IMR-90 (cell line): Measurements from ENCODE around the gene DYNLL2. TPM values are rescaled to one million over a fixed set of nuclear protein-coding genes. Genes with fewer than 3 reads are reported as not detected.

Experiments used
- ATAC-seq: fragments of 200-7000 bp; cut with Tn5 transposase; 2 replicates; pipeline ENCODE4 v1.9.1; 2020; ENCODE audit warnings: low read depth, mild to moderate bottlenecking, moderate library complexity
- BruUV-seq: library from RNA; stranded (reverse); fragments of 400-500 nt; replicated peaks from 2 replicates; lab custom pipeline; 2021; lab: Mats Ljungman, UMichigan
- CTCF ChIA-PET: fragments of 300-600 bp; formaldehyde crosslinking; extraction: SDS; loops from one replicate; lab custom pipeline; 2021; ENCODE audit warnings: antibody characterized with exemption; lab: Yijun Ruan, JAX
- POLR2A ChIA-PET: fragments of 300-600 bp; sonication (Branson Sonifier 250); formaldehyde crosslinking; loops from one replicate; lab custom pipeline; 2022; ENCODE audit warnings: antibody characterized with exemption; ENCODE audit not compliant: unreplicated experiment; lab: Charles Lee
- DNase-seq: peaks from one replicate; pipeline ENCODE4 v3.0.0; 2013
- H2AFZ ChIP-seq: replicated peaks from 2 replicates; pipeline ENCODE3; 2013; ENCODE audit warnings: low read length, mild to moderate bottlenecking; ENCODE audit not compliant: poor library complexity
- H2AK5ac ChIP-seq: 2 replicates; pipeline ENCODE4 v1.6.1; 2013; ENCODE audit warnings: low read depth, low read length, inconsistent platforms
- H2AK9ac ChIP-seq: replicated peaks from 2 replicates; pipeline ENCODE3; 2013; ENCODE audit warnings: mild to moderate bottlenecking, low read depth, low read length, moderate library complexity; ENCODE audit not compliant: poor library complexity
- H2BK120ac ChIP-seq: 2 replicates; pipeline ENCODE4 v1.6.1; 2013; ENCODE audit warnings: low read depth, low read length, inconsistent platforms
- H2BK15ac ChIP-seq: 3 replicates; pipeline ENCODE4 v1.6.1; 2013; ENCODE audit warnings: low read depth, low read length, inconsistent platforms
- H2BK20ac ChIP-seq: 2 replicates; pipeline ENCODE4 v1.6.1; 2013; ENCODE audit warnings: low read depth, mild to moderate bottlenecking, inconsistent platforms, low read length, moderate library complexity
- H2BK5ac ChIP-seq: 2 replicates; pipeline ENCODE4 v1.6.1; 2013; ENCODE audit warnings: mild to moderate bottlenecking, low read depth, low read length, inconsistent platforms; ENCODE audit not compliant: poor library complexity, severe bottlenecking
- H3K14ac ChIP-seq: replicated peaks from 2 replicates; pipeline ENCODE4 v1.6.1; 2013; ENCODE audit warnings: low read depth, low read length, inconsistent platforms
- H3K18ac ChIP-seq: 2 replicates; pipeline ENCODE4 v1.6.1; 2013; ENCODE audit warnings: low read depth, low read length, control low read depth
- H3K23ac ChIP-seq: 2 replicates; pipeline ENCODE4 v1.6.1; 2013; ENCODE audit warnings: low read depth, low read length, inconsistent platforms
- H3K27ac ChIP-seq: 2 replicates; pipeline ENCODE4 v1.5.1; 2013; ENCODE audit warnings: mild to moderate bottlenecking, control low read depth, low read length; ENCODE audit not compliant: insufficient read depth
- H3K27me3 ChIP-seq: 2 replicates; pipeline ENCODE4 v1.6.1; 2013; ENCODE audit warnings: low read length; ENCODE audit not compliant: control insufficient read depth, insufficient read depth
- H3K36me3 ChIP-seq: 2 replicates; pipeline ENCODE4 v1.6.1; 2013; ENCODE audit warnings: low read length, mixed read lengths; ENCODE audit not compliant: control insufficient read depth, insufficient read depth
- H3K4ac ChIP-seq: 2 replicates; pipeline ENCODE4 v1.6.1; 2013; ENCODE audit warnings: low read depth, low read length, inconsistent platforms
- H3K4me1 ChIP-seq: 2 replicates; pipeline ENCODE4 v1.6.1; 2013; ENCODE audit warnings: low read length, mixed read lengths; ENCODE audit not compliant: control insufficient read depth, insufficient read depth
- H3K4me2 ChIP-seq: 2 replicates; pipeline ENCODE4 v1.6.1; 2013; ENCODE audit warnings: low read depth, mild to moderate bottlenecking, control low read depth, low read length, moderate library complexity
- H3K4me3 ChIP-seq: 2 replicates; pipeline ENCODE4 v1.5.1; 2013; ENCODE audit warnings: low read depth, mild to moderate bottlenecking, control low read depth, low read length, moderate library complexity; ENCODE audit not compliant: insufficient read depth
- H3K56ac ChIP-seq: 2 replicates; pipeline ENCODE4 v1.6.1; 2013; ENCODE audit warnings: low read length, inconsistent platforms; ENCODE audit not compliant: insufficient read depth; ENCODE audit errors: extremely low read depth
- H3K79me1 ChIP-seq, 2 experiments: 2 replicates each; pipeline ENCODE4 v1.6.1; 2013; ENCODE audit warnings: low read length in 2 of 2, inconsistent platforms in 1 of 2, low read depth in 1 of 2
- H3K9ac ChIP-seq: 2 replicates; pipeline ENCODE4 v1.6.1; 2013; ENCODE audit warnings: low read depth, low read length, control low read depth
- H3K9me1 ChIP-seq: 2 replicates; pipeline ENCODE4 v1.6.1; 2013; ENCODE audit warnings: low read length, inconsistent platforms; ENCODE audit not compliant: insufficient read depth
- H3K9me3 ChIP-seq: 2 replicates; pipeline ENCODE4 v1.6.1; 2013; ENCODE audit warnings: low read length; ENCODE audit not compliant: control insufficient read depth, insufficient read depth
- H4K20me1 ChIP-seq: 2 replicates; pipeline ENCODE4 v1.6.1; 2013; ENCODE audit warnings: low read length, inconsistent platforms; ENCODE audit not compliant: insufficient read depth
- H4K5ac ChIP-seq: 2 replicates; pipeline ENCODE4 v1.6.1; 2013; ENCODE audit warnings: mild to moderate bottlenecking, low read depth, low read length, control low read depth
- H4K8ac ChIP-seq, 2 experiments: 2 replicates each; pipeline ENCODE4 v1.6.1; 2013; ENCODE audit warnings: low read depth in 2 of 2, low read length in 2 of 2, control low read depth in 1 of 2, inconsistent platforms in 1 of 2
- H4K91ac ChIP-seq: 2 replicates; pipeline ENCODE4 v1.6.1; 2013; ENCODE audit warnings: low read depth, low read length, inconsistent platforms; ENCODE audit not compliant: insufficient read depth
- BHLHE40 ChIP-seq: fragments of 150-350 bp; IDR thresholded peaks from 2 replicates; pipeline ENCODE4 v1.6.1; 2016; ENCODE audit warnings: mild to moderate bottlenecking, low read depth, low read length
- CEBPB ChIP-seq: IDR thresholded peaks from 2 replicates; pipeline ENCODE4 v1.6.1; 2012; ENCODE audit warnings: low read depth, low read length, improper control_type of control experiment
- CTCF ChIP-seq: conservative IDR thresholded peaks from 2 replicates; pipeline ENCODE4 v1.5.1; 2012; ENCODE audit warnings: mild to moderate bottlenecking, low read depth, low read length, improper control_type of control experiment
- ELK1 ChIP-seq: fragments of 150-350 bp; IDR thresholded peaks from 2 replicates; pipeline ENCODE4 v1.6.1; 2016; ENCODE audit warnings: low read depth, mild to moderate bottlenecking, low read length, moderate library complexity, borderline replicate concordance
- FOS ChIP-seq: fragments of 150-350 bp; IDR thresholded peaks from 2 replicates; pipeline ENCODE4 v1.6.1; 2016; ENCODE audit warnings: low read depth, low read length
- MAFK ChIP-seq: IDR thresholded peaks from 2 replicates; pipeline ENCODE4 v1.6.1; 2012; ENCODE audit warnings: low read depth, low read length, improper control_type of control experiment
- MAZ ChIP-seq: IDR thresholded peaks from 2 replicates; pipeline ENCODE4 v1.6.1; 2012; ENCODE audit warnings: low read depth, mild to moderate bottlenecking, low read length, improper control_type of control experiment, moderate library complexity, borderline replicate concordance
- MXI1 ChIP-seq: IDR thresholded peaks from 2 replicates; pipeline ENCODE4 v1.6.1; 2012; ENCODE audit warnings: low read depth, mild to moderate bottlenecking, low read length, moderate library complexity, borderline replicate concordance
- NFE2L2 ChIP-seq: fragments of 150-350 bp; IDR thresholded peaks from 2 replicates; pipeline ENCODE4 v1.6.1; 2016; ENCODE audit warnings: low read depth, mild to moderate bottlenecking, low read length
- RAD21 ChIP-seq: IDR thresholded peaks from 2 replicates; pipeline ENCODE4 v1.6.1; 2012; ENCODE audit warnings: low read length, improper control_type of control experiment
- RCOR1 ChIP-seq: IDR thresholded peaks from 2 replicates; pipeline ENCODE4 v1.6.1; 2012; ENCODE audit warnings: mild to moderate bottlenecking, low read length, improper control_type of control experiment; ENCODE audit not compliant: insufficient replicate concordance
- RFX5 ChIP-seq: IDR thresholded peaks from 2 replicates; pipeline ENCODE4 v1.8.0; 2012; ENCODE audit warnings: low read depth, mild to moderate bottlenecking, low read length, moderate library complexity
- SMC3 ChIP-seq: fragments of 150-350 bp; IDR thresholded peaks from 2 replicates; pipeline ENCODE4 v1.6.1; 2016; ENCODE audit warnings: low read depth, mild to moderate bottlenecking, antibody characterized with exemption, low read length, moderate library complexity
- USF2 ChIP-seq: fragments of 150-350 bp; IDR thresholded peaks from 2 replicates; pipeline ENCODE4 v1.6.1; 2017; ENCODE audit warnings: mild to moderate bottlenecking, antibody characterized with exemption, low read length, low read depth
- WGBS, 2 experiments: methylation state at CpG; one replicate each; pipeline versions ENCODE4 v1.1.5 to v1.1.7; 2013; ENCODE audit warnings: missing lambda C conversion rate in 2 of 2; ENCODE audit not compliant: insufficient read length in 1 of 2; ENCODE audit errors: extremely low coverage in 2 of 2; 5-methylcytosine and 5-hydroxymethylcytosine counted together
- dilution Hi-C: fragments of 300-500 bp; cut with HindIII; formaldehyde crosslinking; loops from one replicate; pipeline ENCODE4 v1.14.3; 2018; ENCODE audit warnings: low sequenced_read_pairs; ENCODE audit not compliant: unreplicated experiment
- in situ Hi-C: fragments of 300-500 bp; cut with MboI; formaldehyde crosslinking; loops from 3 replicates; pipeline ENCODE4 v1.14.3; 2019; ENCODE audit warnings: low sequenced_read_pairs, inconsistent platforms, mixed read lengths
- intact Hi-C: fragments of 100-400 bp; cut with micrococcal nuclease; formaldehyde crosslinking; loops from 2 replicates; pipeline ENCODE4 v1.10.0; 2022
- polyA plus RNA-seq, 3 experiments: library from polyadenylated mRNA; depleted of rRNA; stranded (reverse); fragments of >200 nt; gene quantifications; 2 replicates each; pipeline ENCODE4 v1.2.3, GENCODE V29; 2012; ENCODE audit warnings: low replicate concordance in 1 of 3
- total RNA-seq: library from RNA; depleted of rRNA; stranded (reverse); fragments of >200 nt; gene quantifications from 2 replicates; pipeline ENCODE4 v1.2.3, GENCODE V29; 2012

Gene DYNLL2
- total and polyA plus RNA-seq, 2 of the 4 experiments (the other 2 are of a cell fraction), result 9.1 to 14.2 TPM

- POLR2A ChIA-PET, result interaction anchor here (0.6 to 0.7 kb wide), 3 partner anchors 59 to 903 kb away, joined by 3 to 5 read pairs (median 5); no protein-coding TSS in a partner anchor
- H3K9me1 ChIP-seq, result peaks cover 36% of the 10 kb centered on the region
- H4K5ac ChIP-seq, result no peak overlapping the region; the same call in 1 of the 2 replicates
- no peak overlapping the region for H3K18ac ChIP-seq
- no peak overlapping the region for H2BK5ac ChIP-seq
- peak overlapping the region; percentile 87 for H2AFZ ChIP-seq
- dilution Hi-C loops, result no loop called here
- H3K4ac ChIP-seq, result peak overlapping the region; percentile 76; the same call in 1 of the 2 replicates
- H2BK120ac ChIP-seq, result no peak overlapping the region
- peak overlapping the region; percentile 48 for H3K27ac ChIP-seq
- H3K23ac ChIP-seq, result peak overlapping the region; percentile 92
- H3K4me2 ChIP-seq, result peak overlapping the region; percentile 91
- H4K8ac ChIP-seq, result no peak overlapping the region
- H4K20me1 ChIP-seq, result peaks cover 54% of the 10 kb centered on the region
- peaks cover 14 to 55% of the 10 kb centered on the region in 2 experiments; a peak in 3 of 4 replicates for H3K79me1 ChIP-seq
- H3K9me3 ChIP-seq, result no peaks in the 10 kb centered on the region
- H3K36me3 ChIP-seq, result peaks cover 25% of the 10 kb centered on the region
- no peak for ATAC-seq
- H3K27me3 ChIP-seq, result peaks cover 6% of the 10 kb centered on the region
- peak overlapping the region; percentile 92 for H3K14ac ChIP-seq
- 0% methylated on average over 1 of the region's 7 CpGs; no CpG with 5 or more reads in 1 of the 2 experiments for WGBS, 2 experiments
- no peak overlapping the region; the same call in 1 of the 2 replicates for H3K56ac ChIP-seq
- no peak overlapping the region for H2BK20ac ChIP-seq
- H3K4me3 ChIP-seq, result peak overlapping the region; percentile 74
- in situ Hi-C loops, result no loop called here
- no peak overlapping the region for H2BK15ac ChIP-seq
- peaks cover 13% of the 10 kb centered on the region for H3K4me1 ChIP-seq
- no TSS peak for BruUV-seq
- H2AK5ac ChIP-seq, result peak overlapping the region; percentile 48; the same call in 1 of the 2 replicates
- intact Hi-C loops, result no loop called here
- H4K91ac ChIP-seq, result no peak overlapping the region; the same call in none of the 2 replicates
- DNase-seq, result no peak
- H3K9ac ChIP-seq, result peak overlapping the region; percentile 68
- CTCF ChIA-PET, result no interaction called here
- H2AK9ac ChIP-seq, result peak overlapping the region; percentile 53
- TF ChIP-seq RFX5 (no peak), NFE2L2 (no peak), USF2 (no peak), BHLHE40 (no peak), CEBPB (no peak), RCOR1 (no peak), ELK1 (no peak), MAFK (no peak), SMC3 (no peak), CTCF (no peak), FOS (no peak), MXI1 (no peak), RAD21 (no peak), MAZ (no peak)
These were observed 1.2 kb downstream of the DYNLL2 start for GRCh38 chr17:58084317-58084981.
